Stimulated activated naive CD8-positive, alpha-beta T cell treated with anti-CD3 and anti-CD28 coated beads, Interleukin-15, amount 100 ng/mL, for 72 hours (primary cell): Measurements from ENCODE around the gene SLC9A3.

Source experiments
- ATAC-seq: fragments of 150-1000 bp; cut with Tn5 transposase; 2 replicates; pipeline ENCODE4 v1.10.0; 2021; ENCODE audit warnings: mild to moderate bottlenecking, moderate library complexity
- DNase-seq, 2 donors: peaks; one replicate each; pipeline ENCODE4 v3.0.0; 2021 to 2022
- H3K27ac Mint-ChIP-seq, 2 donors: one replicate each; pipeline ENCODE4 v1.8.0; 2022; ENCODE audit warnings: mild to moderate bottlenecking in 2 of 2, mixed read lengths in 2 of 2, moderate library complexity in 2 of 2
- H3K27me3 Mint-ChIP-seq: one replicate; pipeline ENCODE4 v1.8.0; 2022; ENCODE audit warnings: mixed read lengths
- H3K4me1 Mint-ChIP-seq: one replicate; pipeline ENCODE4 v1.8.0; 2022; ENCODE audit warnings: mild to moderate bottlenecking, mixed read lengths
- H3K4me3 Mint-ChIP-seq, 2 donors: one replicate each; pipeline ENCODE4 v1.8.0; 2022; ENCODE audit warnings: mild to moderate bottlenecking in 2 of 2, mixed read lengths in 2 of 2, moderate library complexity in 1 of 2
- H3K9me3 Mint-ChIP-seq, 2 donors: one replicate each; pipeline ENCODE4 v1.8.0; 2022; ENCODE audit warnings: mixed read lengths in 2 of 2

The SLC9A3 gene

GRCh38 chr5:535846-536698, 11.8 kb upstream of the SLC9A3 start:
- Mint-ChIP-seq H3K27me3 (peaks cover 83% of the 10 kb centered on the region), H3K4me1 (peaks cover 8% of the 10 kb centered on the region), H3K4me3 (no peak overlapping the region), H3K9me3 (no peaks in the 10 kb centered on the region), H3K27ac (no peak overlapping the region)
- no peak for DNase-seq
- no peak for ATAC-seq

GRCh38 chr5:534743-535671, 10.8 kb upstream of the SLC9A3 start:
- H3K27ac Mint-ChIP-seq, result no peak overlapping the region
- no peaks in the 10 kb centered on the region for H3K9me3 Mint-ChIP-seq
- H3K4me3 Mint-ChIP-seq, result no peak overlapping the region
- DNase-seq (no peak), ATAC-seq (peak; percentile 31)
- peaks cover 10% of the 10 kb centered on the region for H3K4me1 Mint-ChIP-seq
- peaks cover 83% of the 10 kb centered on the region for H3K27me3 Mint-ChIP-seq

- no peak overlapping the region for H3K27ac Mint-ChIP-seq
- H3K27me3 Mint-ChIP-seq, result peaks cover 88% of the 10 kb centered on the region
- no peak overlapping the region for H3K4me3 Mint-ChIP-seq
- DNase-seq, result no peak
- H3K4me1 Mint-ChIP-seq, result peaks cover 18% of the 10 kb centered on the region
- no peak for ATAC-seq
- no peaks in the 10 kb centered on the region for H3K9me3 Mint-ChIP-seq
Observed at GRCh38 chr5:533955-534742, 9.9 kb upstream of the SLC9A3 start.

- H3K27me3 Mint-ChIP-seq, result peaks cover 86% of the 10 kb centered on the region
- no peak overlapping the region for H3K4me3 Mint-ChIP-seq
- no peak overlapping the region for H3K27ac Mint-ChIP-seq
- DNase-seq (no peak), ATAC-seq (no peak)
- H3K9me3 Mint-ChIP-seq, result no peaks in the 10 kb centered on the region
- H3K4me1 Mint-ChIP-seq, result peaks cover 23% of the 10 kb centered on the region
Observed at GRCh38 chr5:533243-533954, 9.2 kb upstream of the SLC9A3 start.

- H3K4me3 Mint-ChIP-seq, result no peak overlapping the region
- no peak for ATAC-seq
- H3K27ac Mint-ChIP-seq, result no peak overlapping the region
Observed at GRCh38 chr5:532521-533242, 8.4 kb upstream of the SLC9A3 start.

GRCh38 chr5:531749-532315, 7.6 kb upstream of the SLC9A3 start:
- ATAC-seq (no peak), DNase-seq (no peak)
- peaks cover 34% of the 10 kb centered on the region for H3K4me1 Mint-ChIP-seq
- no peak overlapping the region for H3K27ac Mint-ChIP-seq
- H3K9me3 Mint-ChIP-seq, result no peaks in the 10 kb centered on the region
- H3K27me3 Mint-ChIP-seq, result peaks cover 77% of the 10 kb centered on the region
- H3K4me3 Mint-ChIP-seq, result no peak overlapping the region

More at GRCh38 chr5:532521-533242, 8.4 kb upstream of the SLC9A3 start:
- Mint-ChIP-seq H3K27me3 (peaks cover 80% of the 10 kb centered on the region), H3K9me3 (no peaks in the 10 kb centered on the region), H3K4me1 (peaks cover 26% of the 10 kb centered on the region)
- DNase-seq, result no peak

GRCh38 chr5:531101-531748, 7.0 kb upstream of the SLC9A3 start:
- no peak for DNase-seq
- no peak for ATAC-seq
- Mint-ChIP-seq H3K9me3 (no peaks in the 10 kb centered on the region), H3K27me3 (peaks cover 78% of the 10 kb centered on the region), H3K4me1 (peaks cover 40% of the 10 kb centered on the region), H3K4me3 (no peak overlapping the region), H3K27ac (no peak overlapping the region)

- DNase-seq (no peak), ATAC-seq (no peak)
- Mint-ChIP-seq H3K9me3 (no peaks in the 10 kb centered on the region), H3K4me3 (peak overlapping the region; percentile 6 to 17), H3K4me1 (peaks cover 50% of the 10 kb centered on the region), H3K27me3 (peaks cover 82% of the 10 kb centered on the region), H3K27ac (no peak overlapping the region)
Observed at GRCh38 chr5:530001-530955, 6.0 kb upstream of the SLC9A3 start.

GRCh38 chr5:528629-529511, 4.6 kb upstream of the SLC9A3 start:
- peaks cover 75% of the 10 kb centered on the region for H3K27me3 Mint-ChIP-seq
- no peaks in the 10 kb centered on the region for H3K9me3 Mint-ChIP-seq
- no peak overlapping the region for H3K27ac Mint-ChIP-seq
- DNase-seq, result no peak
- H3K4me1 Mint-ChIP-seq, result peaks cover 57% of the 10 kb centered on the region
- no peak for ATAC-seq
- H3K4me3 Mint-ChIP-seq, result peak overlapping the region; percentile 54 to 63

GRCh38 chr5:527646-528628, 3.7 kb upstream of the SLC9A3 start:
- peaks cover 73% of the 10 kb centered on the region for H3K27me3 Mint-ChIP-seq
- peak in 1 of 2 donors; percentile 53 for DNase-seq
- no peak overlapping the region for H3K27ac Mint-ChIP-seq
- peaks cover 63% of the 10 kb centered on the region for H3K4me1 Mint-ChIP-seq
- no peaks in the 10 kb centered on the region for H3K9me3 Mint-ChIP-seq
- ATAC-seq, result peak; percentile 57
- peak overlapping the region; percentile 73 to 75 for H3K4me3 Mint-ChIP-seq

GRCh38 chr5:526456-527088, 2.3 kb upstream of the SLC9A3 start:
- ATAC-seq, result peak; percentile 4
- peak overlapping the region; percentile 73 to 75 for H3K4me3 Mint-ChIP-seq
- no peak overlapping the region for H3K27ac Mint-ChIP-seq
- no peak for DNase-seq
- H3K27me3 Mint-ChIP-seq, result peaks cover 78% of the 10 kb centered on the region
- H3K9me3 Mint-ChIP-seq, result no peaks in the 10 kb centered on the region
- peaks cover 66% of the 10 kb centered on the region for H3K4me1 Mint-ChIP-seq
